GM20000 (cell line): Measurements from ENCODE around the gene MRPS2.
A peak's percentile ranks its signal among the peaks of the same experiment; 100 is the strongest.
"Not testable (repeated sequence)": the region's sequence is repeated elsewhere in the genome, so short reads cannot be mapped to it uniquely, and the experiment has no call there.

Experiments
- DNase-seq: peaks from one replicate; pipeline ENCODE4 v3.0.0; 2012; ENCODE audit warnings: low spot score
- CTCF ChIP-seq: IDR thresholded peaks from 2 replicates; pipeline ENCODE4 v1.5.1; 2012; ENCODE audit warnings: mild to moderate bottlenecking, control low read depth; ENCODE audit errors: extremely low read depth, missing control alignments

The MRPS2 gene

GRCh38 chr9:135500525-135501260 lies at the start of gene MRPS2:
Gene MRPS2 (plus strand): TSS chr9:135500682. CDS start chr9:135500711, 29 bp downstream.
- DNase-seq = peak; percentile 98
- peak; percentile 87 for TF ChIP-seq CTCF

- no peak for TF ChIP-seq CTCF
- no peak for DNase-seq
These were observed 49.5 kb upstream of the MRPS2 start for GRCh38 chr9:135450956-135451355.

GRCh38 chr9:135451909-135452308 lies 48.6 kb upstream of the MRPS2 start:
- DNase-seq = not testable (repeated sequence)

GRCh38 chr9:135454737-135455136 lies 45.7 kb upstream of the MRPS2 start:
- TF ChIP-seq CTCF = no peak
- no peak for DNase-seq

GRCh38 chr9:135455401-135456030 lies 45.0 kb upstream of the MRPS2 start:
- TF ChIP-seq CTCF = no peak
- peak; percentile 3 for DNase-seq

- DNase-seq = peak; percentile 1
- TF ChIP-seq CTCF = no peak
These were observed 43.9 kb upstream of the MRPS2 start for GRCh38 chr9:135456436-135457104.

GRCh38 chr9:135458478-135458877 lies 42.0 kb upstream of the MRPS2 start:
- not testable (repeated sequence) for DNase-seq

GRCh38 chr9:135461936-135462335 lies 38.5 kb upstream of the MRPS2 start:
- no peak for DNase-seq
- no peak for TF ChIP-seq CTCF
